K562 (cell line): ENCODE results near the gene TFF1. TPM values are rescaled to one million over a fixed set of nuclear protein-coding genes. Genes with fewer than 3 reads are reported as not detected.

Source experiments
- ATAC-seq: fragments of 200-7000 bp; cut with Tn5 transposase; 3 replicates; pipeline ENCODE4 v1.9.1; 2020; ENCODE audit warnings: moderate library complexity
- BruUV-seq: library from RNA; stranded (reverse); fragments of 400-500 nt; replicated peaks from 2 replicates; lab custom pipeline; 2021; lab: Mats Ljungman, UMichigan
- CTCF ChIA-PET: fragments of 300-600 bp; formaldehyde crosslinking; extraction: SDS; loops from one replicate; lab custom pipeline; 2021; ENCODE audit warnings: low intra/inter-chr PET ratio; lab: Yijun Ruan, JAX
- POLR2A ChIA-PET: fragments of 300-600, 350-650 bp; sonication (Branson Sonifier 250); formaldehyde crosslinking; extraction: SDS; loops from one replicate; lab custom pipeline; 2021; ENCODE audit warnings: antibody characterized with exemption, inconsistent platforms; lab: Yijun Ruan, JAX
- DNase-seq, 4 experiments: peaks; one replicate each; pipeline versions ENCODE4 v3.0.0 to v3.0.0-alpha.2; 2011 to 2018; ENCODE audit warnings: low spot score in 3 of 4, mixed read lengths in 3 of 4; ENCODE audit errors: extremely low read depth in 1 of 4
- FAIRE-seq: peaks from 2 replicates; lab custom pipeline; 2011; peaks lifted over from hg19 to GRCh38; lab: Jason Lieb, UNC
- H2AFZ ChIP-seq: 2 replicates; pipeline ENCODE4 v1.6.0; 2011; ENCODE audit warnings: low read depth, low read length, control low read depth, inconsistent platforms
- H3K27ac ChIP-seq: fragments of 200-600 bp; 3 replicates; pipeline ENCODE4 v1.8.0; 2011; ENCODE audit warnings: low read depth, mild to moderate bottlenecking, control low read depth, inconsistent platforms, low read length, moderate library complexity, mixed read lengths; ENCODE audit errors: extremely low read depth
- H3K27me3 ChIP-seq, 2 experiments: fragments of 300-600 bp in 1 of 2; 2 replicates in 1 of 2; 3 replicates in 1 of 2; pipeline versions ENCODE4 v1.6.0 to v1.8.0; 2011; ENCODE audit warnings: inconsistent platforms in 2 of 2, low read length in 2 of 2, mild to moderate bottlenecking in 1 of 2, mixed read lengths in 1 of 2, moderate library complexity in 1 of 2; ENCODE audit not compliant: control insufficient read depth in 2 of 2, insufficient read depth in 2 of 2
- H3K36me3 ChIP-seq: fragments of 300-600 bp; 3 replicates; pipeline ENCODE4 v1.8.0; 2011; ENCODE audit warnings: mild to moderate bottlenecking, low read length, inconsistent platforms; ENCODE audit not compliant: control insufficient read depth, insufficient read depth
- H3K4me1 ChIP-seq, 2 experiments: fragments of 200-600 bp in 1 of 2; replicated peaks in 1 of 2; 2 replicates in 1 of 2; 3 replicates in 1 of 2; pipeline versions ENCODE4 v1.5.1 to v1.8.0; 2011; ENCODE audit warnings: inconsistent platforms in 2 of 2, low read length in 2 of 2, mild to moderate bottlenecking in 1 of 2, mixed read lengths in 1 of 2, moderate library complexity in 1 of 2; ENCODE audit not compliant: control insufficient read depth in 2 of 2, insufficient read depth in 2 of 2
- H3K4me2 ChIP-seq: 2 replicates; pipeline ENCODE4 v1.6.1; 2011; ENCODE audit warnings: low read length, control low read depth, inconsistent platforms, mixed read lengths; ENCODE audit not compliant: insufficient read depth
- H3K4me3 ChIP-seq: fragments of 200-600 bp; sonication (generic), shearing (Covaris generic); 2 replicates; pipeline ENCODE4 v1.5.1; 2016; ENCODE audit warnings: control low read depth, inconsistent platforms
- H3K79me2 ChIP-seq: fragments of 200-600 bp; 3 replicates; pipeline ENCODE4 v1.8.0; 2011; ENCODE audit warnings: low read length, inconsistent platforms; ENCODE audit not compliant: control insufficient read depth, insufficient read depth
- H3K9ac ChIP-seq, 2 experiments: 2 replicates each; pipeline versions ENCODE4 v1.6.0 to v1.6.1; 2011; ENCODE audit warnings: low read depth in 2 of 2, low read length in 2 of 2, control low read depth in 1 of 2, inconsistent platforms in 1 of 2, mild to moderate bottlenecking in 1 of 2, mixed read lengths in 1 of 2; ENCODE audit not compliant: insufficient read depth in 1 of 2
- H3K9me1 ChIP-seq: one replicate; pipeline ENCODE4 v1.6.0; 2011; ENCODE audit warnings: inconsistent platforms, mild to moderate bottlenecking, low read length, moderate library complexity; ENCODE audit not compliant: control insufficient read depth, insufficient read depth
- H3K9me3 ChIP-seq: replicated peaks from 2 replicates; pipeline ENCODE4 v1.5.1; 2011; ENCODE audit warnings: low read depth, low read length, inconsistent platforms; ENCODE audit not compliant: control insufficient read depth, insufficient read depth
- H4K20me1 ChIP-seq: replicated peaks from 2 replicates; pipeline ENCODE4 v1.6.1; 2011; ENCODE audit warnings: low read length, inconsistent platforms, mixed read lengths; ENCODE audit not compliant: control insufficient read depth, insufficient read depth
- NFXL1 ChIP-seq: fragments of 450-650 bp; formaldehyde crosslinking; IDR thresholded peaks from 2 replicates; pipeline ENCODE4 v1.4.0; 2021; ENCODE audit warnings: mild to moderate bottlenecking
- PHTF2 ChIP-seq: fragments of 250-450 bp; sonication (Bioruptor Pico); IDR thresholded peaks from 2 replicates; pipeline ENCODE4 v1.5.0; 2021; ENCODE audit warnings: mild to moderate bottlenecking
- WGBS: fragments of 100-300 bp; shearing (Covaris generic); methylation state at CpG from one replicate; pipeline ENCODE4 v1.1.6; 2016; ENCODE audit warnings: low coverage, mixed read lengths; ENCODE audit not compliant: insufficient coverage; ENCODE audit errors: missing lambda C conversion rate; 5-methylcytosine and 5-hydroxymethylcytosine counted together
- in situ Hi-C: fragments of 300-500 bp; cut with MboI; formaldehyde crosslinking; loops from 4 replicates; pipeline ENCODE4 v1.15.0; 2018; ENCODE audit warnings: inconsistent platforms, mixed read lengths
- intact Hi-C: fragments of 100-400 bp; cut with micrococcal nuclease; formaldehyde crosslinking; loops from 2 replicates; pipeline ENCODE4 v1.14.2; 2022
- polyA plus RNA-seq, 8 experiments: library from polyadenylated mRNA; depleted of rRNA in 4 of 8; stranded (reverse) in 5 of 8; unstranded in 3 of 8; fragments of >200 nt; fragmentation: Nextera tagmentation in 2 of 8; fragmentation: Illumina TruSeq in 1 of 8; extraction: Ambion mirVana in 2 of 8; extraction: Trizol in 1 of 8; gene quantifications; 2 replicates each; pipeline versions ENCODE4 v1.2.1 to v1.2.3, GENCODE V29; 2011 to 2014; ENCODE audit warnings: inconsistent platforms in 1 of 8, missing spikeins in 1 of 8
- total RNA-seq, 7 experiments: library from RNA; depleted of rRNA in 6 of 7; stranded (reverse); fragments of >200 nt in 6 of 7; fragmentation: Illumina TruSeq in 2 of 7; extraction: Trizol in 2 of 7; gene quantifications; 2 replicates each; pipeline versions ENCODE4 v1.2.1 to v1.2.3, GENCODE V29; 2011 to 2021; ENCODE audit warnings: low replicate concordance in 1 of 7
- TF ChIP-seq, protein P1 (sequence below): sonication (generic); IDR thresholded peaks from 2 replicates; pipeline ENCODE4 v1.6.1; 2016

The TFF1 gene
- total and polyA plus RNA-seq, 9 of the 15 experiments (the other 6 are each of a cell fraction or from before 2014, with no cell fraction given): 0.31 TPM; not detected in 8

GRCh38 chr21:42349420-42350317 is 16.7 kb downstream of the TFF1 start:
- Histone ChIP-seq H4K20me1 (no peaks in the 10 kb centered on the region; the same call in 1 of the 2 replicates), H3K4me3 (no peak overlapping the region), H3K4me2 (no peak overlapping the region), H2AFZ (no peak overlapping the region), H3K9ac (no peak overlapping the region), H3K4me1 (peaks cover 0 to 4% of the 10 kb centered on the region in 2 experiments; a peak in 1 of 5 replicates), H3K27ac (no peak overlapping the region), H3K27me3 (peaks cover 28 to 64% of the 10 kb centered on the region in 2 experiments), H3K36me3 (no peaks in the 10 kb centered on the region), H3K79me2 (no peaks in the 10 kb centered on the region), H3K9me1 (no peaks in the 10 kb centered on the region), H3K9me3 (no peaks in the 10 kb centered on the region)
- ATAC-seq (no peak), FAIRE-seq (no peak), DNase-seq (no peak)
- WGBS: 11% methylated on average over 14 of the region's 14 CpGs
- intact Hi-C loops: no loop called here
- ChIA-PET POLR2A (interaction anchor here (0.6 to 0.8 kb wide), 6 partner anchors 10 to 311 kb away, joined by 3 to 5 read pairs (median 3); no protein-coding TSS in a partner anchor), CTCF (interaction anchor here (0.6 kb wide), 1 partner anchor 419 kb away, joined by 3 read pairs; no protein-coding TSS in a partner anchor)
- in situ Hi-C loops: no loop called here
- no TSS peak for BruUV-seq
- TF ChIP-seq PHTF2 (CRISPR knock-in tag): no peak
- TF ChIP-seq, protein P1, sequence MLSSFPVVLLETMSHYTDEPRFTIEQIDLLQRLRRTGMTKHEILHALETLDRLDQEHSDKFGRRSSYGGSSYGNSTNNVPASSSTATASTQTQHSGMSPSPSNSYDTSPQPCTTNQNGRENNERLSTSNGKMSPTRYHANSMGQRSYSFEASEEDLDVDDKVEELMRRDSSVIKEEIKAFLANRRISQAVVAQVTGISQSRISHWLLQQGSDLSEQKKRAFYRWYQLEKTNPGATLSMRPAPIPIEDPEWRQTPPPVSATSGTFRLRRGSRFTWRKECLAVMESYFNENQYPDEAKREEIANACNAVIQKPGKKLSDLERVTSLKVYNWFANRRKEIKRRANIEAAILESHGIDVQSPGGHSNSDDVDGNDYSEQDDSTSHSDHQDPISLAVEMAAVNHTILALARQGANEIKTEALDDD: peak; percentile 95
- TF ChIP-seq NFXL1: no peak
